ENCODE data around the gene TNIK. TPM values are rescaled to one million over a fixed set of nuclear protein-coding genes. Genes with fewer than 3 reads are reported as not detected.

The TNIK gene
- total RNA-seq, 4 donors from 2014 or later, result 1.5 to 20.3 (median 7.7) TPM

DNA sequence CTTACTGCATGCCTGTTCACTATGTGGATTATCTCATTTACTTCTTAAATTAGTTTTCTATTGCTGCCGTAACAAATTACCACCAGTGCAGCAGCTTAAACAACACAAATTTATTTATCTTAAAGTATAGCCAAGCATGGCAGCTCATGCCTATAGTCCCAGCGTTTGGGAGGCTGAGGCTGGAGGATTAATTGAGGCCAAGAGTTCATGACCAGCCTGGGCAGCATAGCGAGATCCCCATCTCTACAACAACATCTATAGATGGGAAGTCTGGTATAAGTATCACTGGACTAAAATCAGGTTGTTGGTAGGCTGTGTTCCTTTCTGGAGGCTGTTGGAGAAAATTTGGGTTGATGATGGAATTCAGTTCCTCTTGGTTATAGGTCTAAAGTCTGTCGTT, 438.8 kb downstream of the TNIK start:
- no peak overlapping the region for H3K4me3 ChIP-seq
- H3K4me1 ChIP-seq, result no peaks in the 10 kb centered on the region
- no peak overlapping the region for H3K27ac ChIP-seq
- H3K27me3 ChIP-seq, result no peaks in the 10 kb centered on the region
- intact Hi-C loops (cut with DNase I; ENCODE audit: low total_unique reads), result no loop called here
- no peaks in the 10 kb centered on the region for H3K9me3 ChIP-seq
- DNase-seq, result no peak
- H3K36me3 ChIP-seq, result no peaks in the 10 kb centered on the region
- TF ChIP-seq POLR2A (IDR thresholded peaks at IDR 0.05), result no peak
- TF ChIP-seq CTCF (IDR thresholded peaks at IDR 0.05), result no peak

- no peak overlapping the region for H3K4me3 ChIP-seq
- no peaks in the 10 kb centered on the region for H3K4me1 ChIP-seq
- DNase-seq, result no peak
- TF ChIP-seq CTCF (IDR thresholded peaks at IDR 0.05), result no peak
- no peak for TF ChIP-seq POLR2A (IDR thresholded peaks at IDR 0.05)
- no peaks in the 10 kb centered on the region for H3K9me3 ChIP-seq
- intact Hi-C loops (cut with DNase I; ENCODE audit: low total_unique reads), result no loop called here
- H3K27ac ChIP-seq, result no peak overlapping the region
- H3K27me3 ChIP-seq, result no peaks in the 10 kb centered on the region
- H3K36me3 ChIP-seq, result no peaks in the 10 kb centered on the region
Observed at GRCh38 chr3:171018156-171018935, 441.9 kb downstream of the TNIK start.

GRCh38 chr3:171013822-171014748, 446.1 kb downstream of the TNIK start:
- intact Hi-C loops (cut with DNase I; ENCODE audit: low total_unique reads), result no loop called here
- TF ChIP-seq CTCF (IDR thresholded peaks at IDR 0.05) (no peak), POLR2A (IDR thresholded peaks at IDR 0.05) (no peak)
- H3K4me3 ChIP-seq, result no peak overlapping the region
- DNase-seq, result no peak
- H3K9me3 ChIP-seq, result no peaks in the 10 kb centered on the region
- H3K27me3 ChIP-seq, result no peaks in the 10 kb centered on the region
- no peaks in the 10 kb centered on the region for H3K4me1 ChIP-seq
- H3K36me3 ChIP-seq, result no peaks in the 10 kb centered on the region
- no peak overlapping the region for H3K27ac ChIP-seq

DNA sequence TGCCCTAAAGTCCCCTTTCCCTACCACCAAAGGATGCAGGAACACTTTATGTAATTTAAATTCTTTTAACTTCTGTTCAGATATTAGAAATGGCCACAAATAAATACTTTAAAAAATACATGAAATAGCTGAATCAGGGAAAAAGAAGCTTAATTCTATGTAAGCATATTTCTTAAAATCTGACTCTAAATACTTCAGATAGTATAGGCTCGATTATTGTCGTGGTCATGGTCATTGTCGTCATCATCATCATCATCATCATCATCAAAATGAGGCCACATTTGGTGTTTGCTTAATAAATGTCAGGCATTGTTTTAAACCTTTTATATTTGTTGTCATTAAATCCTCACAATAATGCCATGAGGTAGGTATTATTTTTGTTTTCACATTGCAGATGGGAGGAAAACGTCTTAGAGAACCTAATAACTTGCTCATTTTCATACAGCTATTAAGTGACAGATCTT, 448.3 kb downstream of the TNIK start:
- intact Hi-C loops (cut with DNase I; ENCODE audit: low total_unique reads), result no loop called here
- Histone ChIP-seq H3K36me3 (no peaks in the 10 kb centered on the region), H3K27ac (no peak overlapping the region), H3K9me3 (no peaks in the 10 kb centered on the region), H3K4me1 (no peaks in the 10 kb centered on the region), H3K4me3 (no peak overlapping the region), H3K27me3 (no peaks in the 10 kb centered on the region)
- TF ChIP-seq CTCF (IDR thresholded peaks at IDR 0.05) (no peak), POLR2A (IDR thresholded peaks at IDR 0.05) (no peak)
- DNase-seq, result no peak

MicroRNAs within 50 kb of the gene (microRNA counts, 767-probe panel; counts per million panel counts)
- 0 counts per million in 2 donors for microRNA hsa-miR-569

Small RNA genes within 50 kb of the gene (microRNA-seq; reads per million reads assigned to microRNA genes)
- not detected for gene MIR569 (ENCODE audit: borderline microRNAs expressed, borderline replicate concordance)

Small RNA genes within 50 kb of the gene (small RNA-seq; reads per million reads assigned to genes)
- gene MIR569 (not detected), gene RF00019 (not detected), gene RNU6-348P (not detected)

Measured in uterus (tissue), 4 donors.